Measurements from ENCODE around the gene ZNF83.

ZNF83 gene

GRCh38 chr19:52667972-52668371 lies 29.8 kb upstream of the ZNF83 start:
- no peak for TF ChIP-seq CTCF (IDR thresholded peaks at IDR 0.05)

- no peak for TF ChIP-seq CTCF (IDR thresholded peaks at IDR 0.05)
Observed at GRCh38 chr19:52666506-52666905, 28.4 kb upstream of the ZNF83 start.

GRCh38 chr19:52665529-52665928 lies 27.4 kb upstream of the ZNF83 start:
- TF ChIP-seq CTCF (IDR thresholded peaks at IDR 0.05) = no peak

- TF ChIP-seq CTCF (IDR thresholded peaks at IDR 0.05) = no peak
Observed at GRCh38 chr19:52665027-52665426, 26.9 kb upstream of the ZNF83 start.

- TF ChIP-seq CTCF (IDR thresholded peaks at IDR 0.05) = no peak
Observed at GRCh38 chr19:52664461-52664860, 26.3 kb upstream of the ZNF83 start.

- no peak for TF ChIP-seq CTCF (IDR thresholded peaks at IDR 0.05)
Observed at GRCh38 chr19:52662631-52663030, 24.5 kb upstream of the ZNF83 start.

GRCh38 chr19:52660981-52661380 lies 22.8 kb upstream of the ZNF83 start:
- TF ChIP-seq CTCF (IDR thresholded peaks at IDR 0.05) = no peak

- no peak for TF ChIP-seq CTCF (IDR thresholded peaks at IDR 0.05)
Observed at GRCh38 chr19:52659013-52659412, 20.9 kb upstream of the ZNF83 start.

Measured in LNCAP (cell line).